ENCODE data around the gene GZMB. TPM values are rescaled to one million over a fixed set of nuclear protein-coding genes. Genes with fewer than 3 reads are reported as not detected.

GZMB gene
- total RNA-seq = not detected in 2 replicates

GRCh38 chr14:24634158-24634557 lies at the start of gene GZMB:
TSS of gene GZMB (minus strand) at chr14:24634190. CDS start at chr14:24634160, 30 bp downstream.

GRCh38 chr14:24609655-24610344 lies 24.2 kb downstream of the GZMB start, which contains the start of gene GZMH:
TSS of gene GZMH (minus strand) at chr14:24609685. CDS start at chr14:24609613, 72 bp downstream.

Other genes starting within 250 kb of the GZMB start
- 12.2 and 14.3 TPM in 2 replicates for gene NYNRIN, start 235.2 kb downstream of the GZMB start, total RNA-seq
- 0.32 and 0.76 TPM in 2 replicates for gene CBLN3, start 204.5 kb downstream of the GZMB start, total RNA-seq
- 62.0 and 71.4 TPM in 2 replicates for gene KHNYN, start 204.2 kb downstream of the GZMB start, total RNA-seq
- gene SDR39U1, start 191.4 kb downstream of the GZMB start, total RNA-seq = 8.1 and 9.6 TPM in 2 replicates
- not detected in 2 replicates for gene CMA1, start 125.9 kb downstream of the GZMB start, total RNA-seq
- not detected in 2 replicates for gene CTSG, start 57.9 kb downstream of the GZMB start, total RNA-seq
- not detected in 2 replicates for gene GZMH, start 24.5 kb downstream of the GZMB start, total RNA-seq